Urothelium cell line (cell line): ENCODE measurements around the gene MTFP1.

Source experiments
- DNase-seq: peaks from one replicate; pipeline ENCODE4 v3.0.0; 2011; ENCODE audit warnings: low spot score, mixed read lengths
- FAIRE-seq: peaks from 2 replicates; lab custom pipeline; 2011; peaks lifted over from hg19 to GRCh38; lab: Jason Lieb, UNC

MTFP1 gene

GRCh38 chr22:30425616-30426387 lies at the start of gene MTFP1:
MTFP1 (plus strand) TSS chr22:30425768; CDS start chr22:30425880, 112 bp downstream.
- no peak for FAIRE-seq
- DNase-seq, result peak; percentile 74

GRCh38 chr22:30380011-30380410 lies 45.6 kb upstream of the MTFP1 start:
- FAIRE-seq (no peak), DNase-seq (no peak)

- DNase-seq (no peak), FAIRE-seq (peak; percentile 35)
Observed at GRCh38 chr22:30381264-30381663, 44.3 kb upstream of the MTFP1 start.

GRCh38 chr22:30382340-30382739 lies 43.2 kb upstream of the MTFP1 start:
- DNase-seq, result no peak
- FAIRE-seq, result no peak

- DNase-seq (no peak), FAIRE-seq (no peak)
Observed at GRCh38 chr22:30383061-30383460, 42.5 kb upstream of the MTFP1 start.

- DNase-seq (no peak), FAIRE-seq (no peak)
Observed at GRCh38 chr22:30385942-30386341, 39.6 kb upstream of the MTFP1 start.

GRCh38 chr22:30386608-30386959 lies 39.0 kb upstream of the MTFP1 start:
- DNase-seq (no peak), FAIRE-seq (peak; percentile 23)

- DNase-seq, result peak; percentile 98
- FAIRE-seq, result peak; percentile 91
Observed at GRCh38 chr22:30386960-30387827, 38.4 kb upstream of the MTFP1 start, which contains the start of gene RNF215. RNF215 (minus strand) TSS chr22:30387411; CDS start chr22:30387313, 98 bp downstream.

GRCh38 chr22:30390974-30391691 lies 34.4 kb upstream of the MTFP1 start:
- DNase-seq, result no peak
- peak; percentile 42 for FAIRE-seq

- FAIRE-seq (no peak), DNase-seq (no peak)
Observed at GRCh38 chr22:30392661-30393321, 32.8 kb upstream of the MTFP1 start.

GRCh38 chr22:30393322-30393680 lies 32.3 kb upstream of the MTFP1 start:
- FAIRE-seq (no peak), DNase-seq (no peak)

- DNase-seq (no peak), FAIRE-seq (no peak)
Observed at GRCh38 chr22:30393885-30394284, 31.7 kb upstream of the MTFP1 start.

- DNase-seq, result peak; percentile 89
- FAIRE-seq, result peak; percentile 71
Observed at GRCh38 chr22:30396871-30397655, 28.5 kb upstream of the MTFP1 start, which contains the start of gene SEC14L2. SEC14L2 (plus strand) TSS chr22:30397018; CDS start chr22:30397117, 99 bp downstream.

- FAIRE-seq, result peak; percentile 74
- no peak for DNase-seq
Observed at GRCh38 chr22:30397656-30398635, 27.6 kb upstream of the MTFP1 start.

GRCh38 chr22:30398685-30399680 lies 26.6 kb upstream of the MTFP1 start:
- no peak for DNase-seq
- no peak for FAIRE-seq

- FAIRE-seq (no peak), DNase-seq (no peak)
Observed at GRCh38 chr22:30399718-30400117, 25.9 kb upstream of the MTFP1 start.

GRCh38 chr22:30400159-30400558 lies 25.4 kb upstream of the MTFP1 start:
- FAIRE-seq (no peak), DNase-seq (no peak)
